Hematopoietic multipotent progenitor cell treated with erythropoietin and hydrocortisone succinate and interleukin-3 and kit ligand, for 4 days (in vitro differentiated cells): ENCODE measurements around the gene CEP104.

Source experiments
- DNase-seq: peaks from one replicate; pipeline ENCODE4 v3.0.0-alpha.2; 2015

The CEP104 gene

GRCh38 chr1:3776231-3776961 is 80.6 kb downstream of the CEP104 start:
- peak; percentile 46 for DNase-seq

DNA sequence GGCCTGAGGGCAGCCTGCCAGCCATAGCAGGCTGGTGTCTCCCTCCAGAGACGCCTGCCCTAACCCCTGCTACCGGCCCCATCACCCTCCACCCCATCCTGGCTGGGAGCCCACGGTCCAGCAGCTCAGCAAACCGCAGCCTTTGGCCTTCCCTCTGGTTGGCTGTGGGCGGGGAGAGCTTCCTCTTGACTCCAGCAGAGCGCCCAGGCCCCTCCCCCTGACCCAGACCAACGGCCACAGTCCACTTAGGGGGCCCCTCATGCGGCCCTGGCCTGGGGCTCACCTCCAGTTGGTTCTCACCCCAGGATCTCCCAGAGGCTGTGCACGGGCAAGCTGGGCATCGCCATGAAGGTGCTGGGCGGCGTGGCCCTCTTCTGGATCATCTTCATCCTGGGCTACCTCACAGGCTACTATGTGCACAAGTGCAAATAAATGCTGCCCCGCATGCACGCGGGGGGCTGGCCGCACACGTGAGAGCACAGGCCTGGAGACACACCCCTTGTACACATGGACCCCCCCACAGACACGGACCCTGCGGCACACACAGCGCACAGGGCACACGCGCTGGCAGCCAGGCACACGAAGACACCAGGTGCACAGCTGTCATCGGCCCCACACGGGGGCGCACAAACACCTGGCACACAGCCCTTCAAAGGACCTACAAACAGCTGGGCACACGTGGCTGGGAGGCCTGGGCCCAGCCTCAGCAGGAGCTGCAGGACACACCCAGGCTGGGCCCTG is 81.4 kb downstream of the CEP104 start:
- DNase-seq: peak; percentile 93

- peak; percentile 94 for DNase-seq
Measured at GRCh38 chr1:3774946-3775489, 82.0 kb downstream of the CEP104 start.

DNA sequence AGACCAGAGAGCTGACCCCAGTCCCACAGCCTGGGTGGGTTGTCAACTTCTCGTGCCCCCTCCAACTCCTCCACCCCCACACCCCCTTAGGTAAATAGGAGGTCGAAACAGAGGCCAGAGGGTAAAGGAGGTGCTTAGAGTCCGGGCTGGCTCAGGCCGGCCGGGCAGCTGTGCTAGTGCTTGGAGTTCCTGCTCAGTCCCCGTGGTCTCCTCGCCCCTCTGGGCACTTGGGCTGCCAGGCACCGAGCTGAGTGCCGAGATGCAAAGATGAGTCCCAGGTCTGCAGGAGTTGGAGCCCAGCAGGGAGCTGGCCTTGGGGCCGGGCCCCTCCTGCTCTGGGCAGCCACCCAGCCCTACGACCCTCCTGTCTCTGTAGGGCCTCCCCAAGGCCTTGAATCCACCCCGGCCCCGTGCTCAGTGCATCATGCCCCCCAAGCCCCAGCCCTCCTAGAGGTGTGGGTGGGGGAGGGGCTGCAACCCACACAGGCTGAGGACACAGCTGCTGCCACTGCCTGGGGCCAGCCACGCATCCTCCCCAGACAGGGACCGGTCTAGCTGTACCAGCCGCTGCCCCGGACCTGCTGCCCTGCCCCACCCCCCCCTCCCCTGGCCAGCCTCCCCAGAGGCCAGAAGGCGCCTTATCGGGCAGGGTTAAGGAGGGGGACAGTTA is 82.6 kb downstream of the CEP104 start:
- DNase-seq: no peak

DNA sequence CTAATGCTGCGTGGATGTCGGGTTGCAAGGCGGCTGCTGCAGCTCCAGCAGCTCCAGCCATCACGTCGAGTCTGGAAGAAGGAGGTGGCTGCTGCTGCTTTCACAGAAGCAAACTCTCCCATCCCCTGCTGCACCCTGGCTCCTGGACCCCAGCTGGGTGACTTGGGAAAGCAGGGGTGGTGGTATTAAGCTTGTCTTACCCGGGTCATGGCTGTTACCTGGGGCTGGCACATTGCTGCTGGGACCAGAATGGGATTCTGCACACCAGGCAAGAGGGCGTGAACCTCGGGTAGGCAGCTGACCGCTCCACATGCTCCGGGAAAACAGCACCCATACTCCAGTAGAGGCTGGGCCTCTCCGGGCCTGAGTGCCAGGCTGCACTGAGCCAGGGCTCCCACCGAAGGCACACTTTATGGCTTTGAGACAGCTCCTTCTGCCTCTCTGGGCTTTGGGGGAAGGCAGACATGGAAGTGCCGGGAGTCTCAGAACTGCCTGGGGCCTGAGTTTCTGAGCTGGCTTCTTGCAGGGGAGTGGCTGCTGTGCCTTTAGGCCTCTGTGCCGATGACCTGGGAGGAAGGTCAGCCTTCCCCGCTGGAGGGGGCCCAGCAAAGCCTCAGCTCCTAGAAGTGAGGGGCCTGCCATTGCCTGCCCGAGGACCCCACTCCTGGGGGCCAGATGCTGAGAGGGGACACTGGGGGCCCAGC is 83.3 kb downstream of the CEP104 start:
- DNase-seq: peak; percentile 40

DNA sequence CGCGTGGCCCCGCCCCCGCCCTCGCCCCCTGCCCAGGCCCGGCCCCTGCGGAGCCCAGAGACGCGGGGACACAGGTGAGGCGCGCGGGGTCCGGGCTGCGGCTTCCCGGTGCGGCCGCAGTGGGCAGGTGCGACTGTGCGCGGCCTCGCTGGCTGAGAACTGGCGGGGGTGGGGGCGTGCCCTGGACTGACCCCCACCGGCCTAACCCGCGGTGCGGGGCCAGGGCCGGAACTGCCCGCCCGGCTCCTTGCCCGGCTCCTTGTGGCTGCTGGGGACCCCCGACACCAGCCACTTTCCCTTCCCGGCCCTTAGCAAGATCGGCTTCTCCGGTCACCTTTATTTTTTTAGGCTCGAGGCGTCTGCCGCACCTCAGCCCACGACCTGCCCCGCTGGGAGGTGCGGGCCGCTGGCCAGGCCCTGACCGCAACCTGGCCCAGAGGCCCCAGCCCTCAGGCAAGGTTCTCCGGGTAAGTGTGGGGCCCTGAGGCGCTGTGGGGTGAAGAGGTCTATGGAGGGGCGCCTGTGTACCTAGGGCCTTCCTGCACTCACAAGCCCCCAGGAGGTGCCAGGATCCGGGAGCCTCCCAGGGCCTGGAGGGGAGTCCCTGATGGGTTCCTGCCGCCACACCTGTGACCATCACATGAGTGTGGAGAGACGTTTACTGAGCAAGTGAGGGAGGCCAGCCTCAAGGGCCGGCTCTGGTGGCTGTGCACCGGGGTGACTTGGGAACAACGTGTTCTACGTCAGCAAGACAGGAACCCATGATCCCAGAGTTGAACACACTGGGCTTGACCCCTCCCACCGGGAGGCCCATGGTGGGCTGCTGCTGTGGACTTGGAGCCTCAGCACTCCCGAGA is 84.1 kb downstream of the CEP104 start, which contains the start of gene SMIM1:
Gene SMIM1, plus strand, starts transcription at position 35 of the 857 bp plus-strand sequence. CDS start 2,625 bp downstream, outside the sequence.
- peak; percentile 43 for DNase-seq

DNA sequence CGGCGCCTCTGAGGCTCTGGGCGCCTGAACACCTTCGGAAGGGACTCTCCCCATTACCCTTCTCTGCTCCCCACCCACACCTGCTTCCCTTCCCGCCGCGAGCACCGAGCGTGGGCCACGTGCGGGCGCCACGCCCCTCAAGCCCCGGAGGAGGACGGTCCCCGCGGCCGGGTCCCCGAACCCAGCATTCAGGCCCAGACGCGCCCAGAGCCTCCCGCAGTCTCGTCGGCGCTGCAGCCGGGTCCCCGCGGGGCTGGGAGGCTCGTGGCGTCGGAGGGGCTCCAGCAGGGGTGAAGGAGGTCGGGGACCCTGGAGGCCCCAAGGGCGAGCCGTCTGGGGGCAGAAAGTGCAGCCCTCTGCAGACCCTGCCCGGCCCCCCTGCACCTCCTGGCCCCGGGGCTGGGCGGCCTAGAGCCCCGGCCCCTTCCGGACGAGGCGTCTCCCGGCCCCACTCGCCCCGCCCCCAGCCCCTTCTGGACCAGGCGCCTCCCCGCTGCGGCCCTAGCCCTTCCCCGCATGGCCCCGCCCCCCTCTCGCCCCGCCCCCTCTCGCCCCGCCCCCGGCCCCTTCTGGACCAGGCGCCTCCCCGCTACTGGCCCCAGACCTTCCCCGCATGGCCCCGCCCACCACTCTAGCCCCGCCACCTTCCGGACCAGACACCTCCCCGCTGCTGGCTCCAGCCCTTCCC is 84.8 kb downstream of the CEP104 start:
- peak; percentile 97 for DNase-seq

DNA sequence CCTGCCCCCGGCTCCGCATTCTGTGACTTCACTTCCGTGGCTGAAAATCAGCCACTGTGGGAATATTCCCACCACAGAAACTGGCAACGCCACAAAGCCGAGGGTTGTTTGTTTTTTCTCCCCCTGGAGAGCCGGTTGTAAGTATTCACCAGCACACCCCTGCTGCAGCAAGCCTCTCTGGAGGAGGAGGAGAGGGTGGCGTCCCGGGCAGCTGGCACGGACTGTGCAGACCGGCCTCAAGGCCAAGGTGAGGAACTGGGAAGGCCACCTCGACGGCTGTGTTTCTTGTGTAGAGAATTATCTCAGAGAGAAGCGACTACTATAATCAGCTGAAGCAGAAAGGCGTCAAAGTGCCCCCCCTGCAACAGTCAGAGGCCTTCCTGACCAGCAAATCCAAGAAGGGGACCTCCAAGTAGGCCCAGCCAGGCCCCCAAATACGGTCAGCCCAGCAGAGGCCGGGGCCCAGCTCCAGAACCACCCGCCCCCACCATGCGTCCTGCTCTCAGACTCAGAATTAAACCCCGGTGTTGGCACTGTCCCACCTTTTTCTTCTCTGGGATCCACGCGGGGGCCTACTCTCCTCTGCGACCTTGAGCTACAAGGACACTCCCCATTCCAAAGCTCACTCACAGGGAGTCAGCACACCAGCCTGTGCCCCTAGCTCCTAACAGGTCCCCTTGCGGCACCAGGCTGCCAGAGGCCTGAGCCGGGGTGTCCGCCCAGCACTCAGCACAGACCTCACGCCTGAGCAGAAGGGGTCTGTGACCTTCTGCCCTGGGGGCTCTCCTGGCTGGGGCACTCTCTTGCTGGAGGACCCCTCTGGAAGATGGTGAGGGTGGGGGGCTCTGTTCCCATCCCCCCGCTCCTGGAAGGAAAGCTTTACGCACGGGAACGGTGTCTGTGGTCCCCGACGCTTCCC is 85.6 kb downstream of the CEP104 start:
- DNase-seq: peak; percentile 37

GRCh38 chr1:3770047-3770765 is 86.8 kb downstream of the CEP104 start:
- no peak for DNase-seq

DNA sequence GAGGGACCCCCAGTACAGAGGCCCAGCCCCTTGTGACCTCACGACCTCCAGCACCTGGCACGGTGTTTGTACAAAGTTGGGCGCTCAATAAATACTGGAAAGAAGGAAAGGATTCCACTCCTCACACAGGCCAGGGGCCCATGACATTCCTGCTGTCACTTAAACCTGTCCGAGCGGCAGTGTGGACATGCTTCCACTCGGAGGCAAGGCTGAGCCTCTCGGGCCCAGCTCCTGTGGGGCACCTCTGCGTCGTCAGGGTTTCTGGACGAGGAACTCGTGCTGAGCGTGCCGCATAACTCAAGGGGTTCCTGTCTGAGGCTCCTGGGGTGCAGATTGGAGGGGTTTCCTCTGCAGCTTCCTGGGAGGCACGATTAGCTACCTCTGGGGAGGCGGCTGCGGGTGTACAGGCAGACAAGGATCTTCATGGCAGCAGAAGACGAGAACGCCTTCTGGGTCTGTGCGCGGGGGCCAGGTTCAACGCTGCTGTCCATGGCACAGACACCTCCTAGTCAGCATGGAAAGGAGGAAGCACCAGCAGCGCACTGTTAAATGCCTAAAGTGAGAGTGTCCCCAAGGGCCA is 88.1 kb downstream of the CEP104 start:
- DNase-seq: no peak

- DNase-seq: no peak
Measured at GRCh38 chr1:3767328-3767925, 89.6 kb downstream of the CEP104 start.

- DNase-seq: no peak
Measured at GRCh38 chr1:3763351-3764125, 93.5 kb downstream of the CEP104 start.

DNA sequence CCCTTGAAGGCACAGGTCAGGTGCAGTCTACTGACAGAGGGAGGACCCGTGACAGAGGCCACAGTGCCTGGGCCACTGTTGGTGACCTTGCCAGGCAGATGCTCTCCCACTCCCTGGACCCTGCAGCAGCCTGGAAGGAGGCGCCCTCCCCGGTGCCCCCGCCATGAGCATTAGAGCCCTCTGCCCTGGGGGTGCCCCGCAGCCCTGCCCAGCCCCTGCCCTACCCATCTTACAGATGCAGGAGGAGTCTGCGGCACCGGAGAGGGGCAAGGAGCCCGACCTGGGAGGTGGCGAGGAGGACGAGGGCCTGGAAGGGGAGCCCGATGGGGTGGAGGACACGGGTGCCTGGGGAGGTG is 94.2 kb downstream of the CEP104 start:
- no peak for DNase-seq

DNA sequence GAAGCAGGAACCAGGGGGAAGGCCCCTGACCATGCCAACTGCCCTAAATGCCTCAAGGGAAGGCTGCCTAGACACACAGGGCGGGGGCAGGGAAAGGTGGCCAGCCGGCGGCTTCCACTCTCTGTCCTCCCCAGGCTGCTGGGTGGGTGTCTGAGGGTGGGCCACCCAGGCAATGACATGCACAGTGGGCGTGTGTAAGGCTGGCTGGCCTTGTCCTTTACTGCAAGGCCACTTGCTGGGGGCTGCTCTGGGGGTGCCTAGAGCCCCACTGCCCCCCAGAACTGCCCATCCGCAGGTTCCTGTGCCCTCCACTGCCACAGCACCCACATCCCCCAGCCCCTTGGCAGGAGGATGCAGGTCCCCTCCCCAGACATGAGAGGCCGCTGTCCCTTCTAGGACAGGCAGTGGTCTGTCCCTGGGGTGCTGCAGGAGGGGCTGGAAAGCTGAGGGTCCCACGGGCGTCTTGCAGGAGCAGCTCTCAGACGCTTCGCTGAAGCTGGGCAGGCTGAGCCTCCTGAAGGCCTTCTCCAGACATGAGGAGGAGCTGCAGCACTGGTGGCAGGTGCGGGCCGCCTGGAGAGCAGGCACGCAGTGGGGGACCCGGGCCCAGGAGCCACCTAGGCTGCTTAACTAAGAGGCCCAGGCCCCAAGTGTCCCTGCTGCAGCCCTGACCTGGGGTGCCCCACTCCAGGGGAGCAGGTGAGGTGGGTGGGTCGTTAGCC is 94.7 kb downstream of the CEP104 start:
- DNase-seq: no peak
